Psoas muscle (tissue), 8 donors: Measurements from ENCODE around the gene GIPC3. TPM values are rescaled to one million over a fixed set of nuclear protein-coding genes. Genes with fewer than 3 reads are reported as not detected.
A peak's percentile ranks its signal among the peaks of the same experiment; 100 is the strongest.

ENCODE experiments used
- ATAC-seq, 4 donors: fragments of 200-7000 bp; cut with Tn5 transposase; one replicate each; pipeline ENCODE4 v1.9.1; 2020; ENCODE audit warnings: moderate library complexity in 3 of 4, mild to moderate bottlenecking in 2 of 4
- DNase-seq, 2 donors: peaks; one replicate each; pipeline ENCODE4 v3.0.0-alpha.2; 2020
- H3K27ac ChIP-seq: fragments of 200-600 bp; one replicate; pipeline ENCODE4 v1.8.0; 2022
- H3K27me3 ChIP-seq, 3 donors: fragments of 200-600 bp in 1 of 3; one replicate each; pipeline versions ENCODE4 v1.6.1 to v1.8.0; 2013 to 2022; ENCODE audit warnings: low read length in 2 of 3, mild to moderate bottlenecking in 2 of 3, moderate library complexity in 1 of 3; ENCODE audit not compliant: insufficient read depth in 3 of 3
- H3K36me3 ChIP-seq, 2 donors: fragments of 200-600 bp in 1 of 2; one replicate each; pipeline versions ENCODE4 v1.6.1 to v1.8.0; 2013 to 2022; ENCODE audit warnings: low read depth in 1 of 2, mild to moderate bottlenecking in 1 of 2, moderate library complexity in 1 of 2; ENCODE audit not compliant: insufficient read depth in 1 of 2
- H3K4me1 ChIP-seq: fragments of 200-600 bp; one replicate; pipeline ENCODE4 v1.8.0; 2022
- H3K4me3 ChIP-seq: fragments of 200-600 bp; one replicate; pipeline ENCODE4 v1.8.0; 2022; ENCODE audit warnings: mild to moderate bottlenecking
- H3K9me3 ChIP-seq: fragments of 200-600 bp; one replicate; pipeline ENCODE4 v1.8.0; 2022
- CTCF ChIP-seq: fragments of 200-600 bp; IDR thresholded peaks from one replicate; pipeline ENCODE4 v1.8.0; 2022; ENCODE audit warnings: antibody characterized with exemption
- WGBS, 3 donors: extraction: QIAGEN DNeasy Blood & Tissue Kit; methylation state at CpG; one replicate each; pipeline versions ENCODE4 v1.1.6 to v1.1.7; 2013; 5-methylcytosine and 5-hydroxymethylcytosine counted together
- intact Hi-C, 2 donors: fragments of 100-400 bp; cut with DNase I; formaldehyde crosslinking; loops; one replicate each; pipeline versions ENCODE4 v1.11.0 to v1.14.2; 2022
- polyA plus RNA-seq, 3 donors: library from polyadenylated mRNA; stranded (reverse); fragments of 200-250 nt; gene quantifications; one replicate each; pipeline ENCODE4 v1.2.3, GENCODE V29; 2013
- total RNA-seq, 4 donors: library from RNA; stranded (reverse); fragmentation: NEBNext Ultra II Directional in 2 of 4; extraction: Animal tissue kit (Norgen Biotek cat#: 25700) in 2 of 4; gene quantifications; one replicate each; pipeline versions ENCODE4 v1.2.1 to v1.2.4, GENCODE V29; 2021 to 2023
- donor health status: healthy with polysubstance abuse.
- donor health status: DM: no; HTN: no; CAD: no; lungs with moderate emphysema.
- donor health status: Bipolar disorder and iron deficiency.
- donor health status: healthy.
- donor health status: DM: yes; HTN: yes; CAD: no.
- donor health status: DM: no; HTN: no; CAD: no.
- donor health status: DM: no; HTN: no; CAD: no.
- donor health status: DM: yes; HTN: yes; CAD: no.

The GIPC3 gene
- total and polyA plus RNA-seq, 7 donors = 0.30 to 1.1 (median 0.45) TPM

- peaks cover 7% of the 10 kb centered on the region for H3K4me1 ChIP-seq
- peak in 1 of 4 donors; percentile 12 for ATAC-seq
- no peak for TF ChIP-seq CTCF
- H3K27me3 ChIP-seq = no peaks in the 10 kb centered on the region
- H3K4me3 ChIP-seq = no peak overlapping the region
- WGBS, 3 donors = 83 to 87% (median 85%) methylated on average over 31 of the region's 31 CpGs
- H3K27ac ChIP-seq = no peak overlapping the region
- no peaks in the 10 kb centered on the region for H3K9me3 ChIP-seq
- intact Hi-C loops = loop anchor here (2.0 to 10.0 kb wide), 3 partner anchors 42 to 314 kb away; no protein-coding TSS in a partner anchor
- DNase-seq = no peak
- peaks cover 4 to 68% of the 10 kb centered on the region in 2 donors for H3K36me3 ChIP-seq
Measured at GRCh38 chr19:3618811-3619630, 33.7 kb downstream of the GIPC3 start.

GRCh38 chr19:3619631-3620012 lies 34.3 kb downstream of the GIPC3 start:
- no peak for TF ChIP-seq CTCF
- peaks cover 4 to 69% of the 10 kb centered on the region in 2 donors for H3K36me3 ChIP-seq

GRCh38 chr19:3620145-3620816 lies 35.0 kb downstream of the GIPC3 start:
- intact Hi-C loops = no loop called here
- WGBS, 3 donors = 78 to 83% (median 81%) methylated on average over 18 to 19 of the region's 19 CpGs
- H3K36me3 ChIP-seq = peaks cover 4 to 65% of the 10 kb centered on the region in 2 donors

More at GRCh38 chr19:3619631-3620012, 34.3 kb downstream of the GIPC3 start:
- intact Hi-C loops = loop anchor here (2.0 to 10.0 kb wide), 3 partner anchors 42 to 315 kb away; no protein-coding TSS in a partner anchor
- 85 to 88% (median 86%) methylated on average over 16 to 17 of the region's 17 CpGs for WGBS, 3 donors
- no peaks in the 10 kb centered on the region for H3K27me3 ChIP-seq
- H3K4me3 ChIP-seq = no peak overlapping the region
- no peak overlapping the region for H3K27ac ChIP-seq
- H3K4me1 ChIP-seq = peaks cover 7% of the 10 kb centered on the region
- no peaks in the 10 kb centered on the region for H3K9me3 ChIP-seq
- no peak for ATAC-seq
- peak in 1 of 2 donors; percentile 5 for DNase-seq

DNA sequence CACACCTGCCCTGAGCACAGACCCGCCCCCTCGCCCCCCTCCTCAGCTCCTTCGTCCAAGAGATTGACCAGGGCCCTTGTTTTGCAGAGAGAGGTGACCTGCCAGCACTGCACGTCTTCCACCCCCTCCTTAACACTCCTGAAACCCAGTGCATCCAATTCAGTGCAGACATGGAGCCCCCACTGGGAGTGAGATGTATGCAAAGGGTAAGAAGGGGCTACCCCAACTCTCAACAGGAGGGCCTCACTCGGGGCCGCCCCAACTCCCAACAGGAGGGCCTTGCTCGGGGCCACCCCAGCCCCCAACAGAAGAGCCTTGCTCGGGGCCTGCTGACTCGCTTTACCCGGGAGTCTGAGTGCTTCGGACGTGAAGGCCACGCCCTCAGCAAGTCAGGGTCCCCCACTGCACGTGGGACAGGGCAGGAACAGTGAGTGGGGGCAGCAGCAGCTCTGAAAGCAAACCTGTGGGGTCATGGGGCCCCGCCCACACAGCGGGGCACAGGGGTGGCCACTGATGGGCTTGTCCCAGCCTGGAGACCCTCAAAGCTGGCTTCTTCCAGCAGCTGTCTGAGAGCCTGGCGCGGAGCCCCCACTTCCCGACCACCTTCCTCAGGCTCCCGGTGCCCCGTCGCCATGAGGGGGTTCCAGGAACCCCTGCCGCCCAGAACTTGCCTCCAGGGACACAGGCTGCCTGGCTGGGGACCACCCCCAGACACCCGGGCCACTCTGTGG lies 35.7 kb downstream of the GIPC3 start:
- no peak overlapping the region for H3K4me3 ChIP-seq
- peak in 1 of 2 donors; percentile 7 for DNase-seq
- ATAC-seq = no peak
- H3K36me3 ChIP-seq = peaks cover 4 to 62% of the 10 kb centered on the region in 2 donors
- H3K27me3 ChIP-seq = no peaks in the 10 kb centered on the region
- peaks cover 21% of the 10 kb centered on the region for H3K4me1 ChIP-seq
- no peak overlapping the region for H3K27ac ChIP-seq
- WGBS, 3 donors = 85 to 88% (median 87%) methylated on average over 23 to 24 of the region's 24 CpGs
- no peaks in the 10 kb centered on the region for H3K9me3 ChIP-seq
- intact Hi-C loops = no loop called here
- no peak for TF ChIP-seq CTCF

More at GRCh38 chr19:3620145-3620816, 35.0 kb downstream of the GIPC3 start:
- no peaks in the 10 kb centered on the region for H3K9me3 ChIP-seq
- H3K27ac ChIP-seq = no peak overlapping the region
- ATAC-seq (no peak), DNase-seq (peak in 1 of 2 donors; percentile 18)
- no peak for TF ChIP-seq CTCF
- H3K4me3 ChIP-seq = no peak overlapping the region
- no peaks in the 10 kb centered on the region for H3K27me3 ChIP-seq
- peaks cover 14% of the 10 kb centered on the region for H3K4me1 ChIP-seq
